ENCODE measurements around the gene ZDHHC8. TPM values are rescaled to one million over a fixed set of nuclear protein-coding genes. Genes with fewer than 3 reads are reported as not detected.

ZDHHC8 gene
- total and polyA plus RNA-seq, 7 donors = 9.7 to 23.7 (median 15.8) TPM

GRCh38 chr22:20101638-20102037 lies 30.0 kb upstream of the ZDHHC8 start:
- Histone ChIP-seq H3K4me3 (no peak overlapping the region), H3K27ac (no peak overlapping the region), H3K27me3 (ENCODE audit: insufficient read depth in 3 of 3, low read length in 2 of 3) (no peaks in the 10 kb centered on the region), H3K36me3 (ENCODE audit: insufficient read depth in 1 of 2, low read depth in 1 of 2) (peaks cover 3 to 88% of the 10 kb centered on the region in 2 donors), H3K9me3 (no peaks in the 10 kb centered on the region), H3K4me1 (peaks cover 27% of the 10 kb centered on the region)
- no peak for TF ChIP-seq CTCF (IDR thresholded peaks at IDR 0.05)
- peak in 1 of 2 donors; percentile 19 for DNase-seq
- intact Hi-C loops (cut with DNase I) = no loop called here
- ATAC-seq = no peak
- WGBS, 3 donors = 82 to 89% (median 82%) methylated on average over 8 of the region's 8 CpGs

GRCh38 chr22:20102203-20102780 lies 29.3 kb upstream of the ZDHHC8 start:
- 91 to 95% (median 93%) methylated on average over 12 of the region's 12 CpGs for WGBS, 3 donors
- Histone ChIP-seq H3K4me1 (peaks cover 33% of the 10 kb centered on the region), H3K9me3 (no peaks in the 10 kb centered on the region), H3K4me3 (no peak overlapping the region), H3K27ac (no peak overlapping the region), H3K36me3 (ENCODE audit: insufficient read depth in 1 of 2, low read depth in 1 of 2) (peaks cover 3 to 88% of the 10 kb centered on the region in 2 donors), H3K27me3 (ENCODE audit: insufficient read depth in 3 of 3, low read length in 2 of 3) (no peaks in the 10 kb centered on the region)
- ATAC-seq (no peak), DNase-seq (peak in 1 of 2 donors; percentile 17)
- TF ChIP-seq CTCF (IDR thresholded peaks at IDR 0.05) = no peak
- intact Hi-C loops (cut with DNase I) = no loop called here

GRCh38 chr22:20105456-20106204 lies 26.0 kb upstream of the ZDHHC8 start:
- Histone ChIP-seq H3K4me3 (no peak overlapping the region), H3K36me3 (ENCODE audit: insufficient read depth in 1 of 2, low read depth in 1 of 2) (peaks cover 0 to 88% of the 10 kb centered on the region in 2 donors), H3K27me3 (ENCODE audit: insufficient read depth in 3 of 3, low read length in 2 of 3) (no peaks in the 10 kb centered on the region), H3K4me1 (peaks cover 35% of the 10 kb centered on the region), H3K9me3 (no peaks in the 10 kb centered on the region), H3K27ac (peak overlapping the region; percentile 84)
- peak in 1 of 2 donors; percentile 23 for DNase-seq
- TF ChIP-seq CTCF (IDR thresholded peaks at IDR 0.05) = no peak
- 77 to 85% (median 79%) methylated on average over 7 of the region's 7 CpGs for WGBS, 3 donors
- no peak for ATAC-seq
- intact Hi-C loops (cut with DNase I) = no loop called here

- no peaks in the 10 kb centered on the region for H3K27me3 ChIP-seq (ENCODE audit: insufficient read depth in 3 of 3, low read length in 2 of 3)
- WGBS, 3 donors = 39 to 50% (median 39%) methylated on average over 20 of the region's 20 CpGs
- peaks cover 35% of the 10 kb centered on the region for H3K4me1 ChIP-seq
- intact Hi-C loops (cut with DNase I) = no loop called here
- DNase-seq (peak; percentile 51 to 74), ATAC-seq (peak; percentile 65 to 84 (median 74))
- H3K36me3 ChIP-seq (ENCODE audit: insufficient read depth in 1 of 2, low read depth in 1 of 2) = peaks cover 0 to 88% of the 10 kb centered on the region in 2 donors
- TF ChIP-seq CTCF (IDR thresholded peaks at IDR 0.05) = no peak
- H3K4me3 ChIP-seq = no peak overlapping the region
- peak overlapping the region; percentile 84 for H3K27ac ChIP-seq
- no peaks in the 10 kb centered on the region for H3K9me3 ChIP-seq
Measured at GRCh38 chr22:20106205-20106848, 25.3 kb upstream of the ZDHHC8 start.

All from psoas muscle (tissue), 8 donors.